22Rv1 (cell line): ENCODE data around the gene DPP7.

Source experiments
- CTCF ChIP-seq: fragments of 450-650 bp; IDR thresholded peaks from 2 replicates; pipeline ENCODE4 v1.5.1; 2017; ENCODE audit warnings: mild to moderate bottlenecking
- ZFX ChIP-seq: fragments of 450-650 bp; IDR thresholded peaks from 2 replicates; pipeline ENCODE4 v1.6.1; 2017; ENCODE audit warnings: antibody characterized with exemption, borderline replicate concordance

- TF ChIP-seq CTCF (no peak), ZFX (no peak)
Measured at GRCh38 chr9:137062384-137062783, 52.1 kb downstream of the DPP7 start.
